ENCODE results near the gene EFL1. TPM values are rescaled to one million over a fixed set of nuclear protein-coding genes. Genes with fewer than 3 reads are reported as not detected.

The EFL1 gene
- total and polyA plus RNA-seq, 2 experiments from 2014 or later: 15.4 to 46.4 TPM

DNA sequence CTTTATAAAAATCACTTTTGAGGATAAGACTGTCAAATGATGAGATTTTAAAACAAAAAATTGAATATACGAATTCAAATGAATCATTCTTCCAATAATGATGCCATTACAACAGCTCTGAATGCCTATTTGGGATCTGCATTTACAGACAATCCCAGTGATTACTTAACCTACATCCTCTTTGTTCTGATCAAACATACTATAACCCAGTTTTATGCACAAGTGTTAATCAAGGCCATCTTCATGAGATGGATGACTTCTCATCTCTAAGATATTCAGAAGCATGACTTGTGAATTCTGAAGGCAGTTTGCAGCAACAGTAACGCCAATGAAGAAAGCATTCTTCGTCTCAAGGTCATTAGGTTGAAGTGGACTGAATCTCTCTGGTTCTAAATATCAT lies 126.4 kb downstream of the EFL1 start:
- H3K4me3 ChIP-seq: no peak overlapping the region
- no peaks in the 10 kb centered on the region for H3K27me3 ChIP-seq (ENCODE audit: insufficient read depth)
- no peak overlapping the region for H3K4me2 ChIP-seq
- Mint-ChIP-seq H3K4me3 (no peak overlapping the region), H3K27me3 (ENCODE audit: insufficient read depth, low read depth, poor library complexity) (no peaks in the 10 kb centered on the region), H3K36me3 (ENCODE audit: low read depth) (peaks cover 7% of the 10 kb centered on the region; the same call in 2 of the 3 replicates), H3K27ac (no peak overlapping the region), H3K9me3 (no peaks in the 10 kb centered on the region), H3K4me1 (peaks cover 4% of the 10 kb centered on the region; the same call in 2 of the 3 replicates)
- TF ChIP-seq, protein P1, sequence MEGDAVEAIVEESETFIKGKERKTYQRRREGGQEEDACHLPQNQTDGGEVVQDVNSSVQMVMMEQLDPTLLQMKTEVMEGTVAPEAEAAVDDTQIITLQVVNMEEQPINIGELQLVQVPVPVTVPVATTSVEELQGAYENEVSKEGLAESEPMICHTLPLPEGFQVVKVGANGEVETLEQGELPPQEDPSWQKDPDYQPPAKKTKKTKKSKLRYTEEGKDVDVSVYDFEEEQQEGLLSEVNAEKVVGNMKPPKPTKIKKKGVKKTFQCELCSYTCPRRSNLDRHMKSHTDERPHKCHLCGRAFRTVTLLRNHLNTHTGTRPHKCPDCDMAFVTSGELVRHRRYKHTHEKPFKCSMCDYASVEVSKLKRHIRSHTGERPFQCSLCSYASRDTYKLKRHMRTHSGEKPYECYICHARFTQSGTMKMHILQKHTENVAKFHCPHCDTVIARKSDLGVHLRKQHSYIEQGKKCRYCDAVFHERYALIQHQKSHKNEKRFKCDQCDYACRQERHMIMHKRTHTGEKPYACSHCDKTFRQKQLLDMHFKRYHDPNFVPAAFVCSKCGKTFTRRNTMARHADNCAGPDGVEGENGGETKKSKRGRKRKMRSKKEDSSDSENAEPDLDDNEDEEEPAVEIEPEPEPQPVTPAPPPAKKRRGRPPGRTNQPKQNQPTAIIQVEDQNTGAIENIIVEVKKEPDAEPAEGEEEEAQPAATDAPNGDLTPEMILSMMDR (conservative IDR thresholded peaks at IDR 0.05; ENCODE audit: low read depth in 2 of 2): no peak
- no peak for TF ChIP-seq ZNF331 (CRISPR knock-in tag; IDR thresholded peaks at IDR 0.05; ENCODE audit: low read depth)
- TF ChIP-seq, protein P2, sequence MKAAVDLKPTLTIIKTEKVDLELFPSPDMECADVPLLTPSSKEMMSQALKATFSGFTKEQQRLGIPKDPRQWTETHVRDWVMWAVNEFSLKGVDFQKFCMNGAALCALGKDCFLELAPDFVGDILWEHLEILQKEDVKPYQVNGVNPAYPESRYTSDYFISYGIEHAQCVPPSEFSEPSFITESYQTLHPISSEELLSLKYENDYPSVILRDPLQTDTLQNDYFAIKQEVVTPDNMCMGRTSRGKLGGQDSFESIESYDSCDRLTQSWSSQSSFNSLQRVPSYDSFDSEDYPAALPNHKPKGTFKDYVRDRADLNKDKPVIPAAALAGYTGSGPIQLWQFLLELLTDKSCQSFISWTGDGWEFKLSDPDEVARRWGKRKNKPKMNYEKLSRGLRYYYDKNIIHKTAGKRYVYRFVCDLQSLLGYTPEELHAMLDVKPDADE (IDR thresholded peaks at IDR 0.05): no peak
- no peak for TF ChIP-seq CREB1 (CRISPR knock-in tag; IDR thresholded peaks at IDR 0.05; ENCODE audit: low read depth)
- TF ChIP-seq, protein P3, sequence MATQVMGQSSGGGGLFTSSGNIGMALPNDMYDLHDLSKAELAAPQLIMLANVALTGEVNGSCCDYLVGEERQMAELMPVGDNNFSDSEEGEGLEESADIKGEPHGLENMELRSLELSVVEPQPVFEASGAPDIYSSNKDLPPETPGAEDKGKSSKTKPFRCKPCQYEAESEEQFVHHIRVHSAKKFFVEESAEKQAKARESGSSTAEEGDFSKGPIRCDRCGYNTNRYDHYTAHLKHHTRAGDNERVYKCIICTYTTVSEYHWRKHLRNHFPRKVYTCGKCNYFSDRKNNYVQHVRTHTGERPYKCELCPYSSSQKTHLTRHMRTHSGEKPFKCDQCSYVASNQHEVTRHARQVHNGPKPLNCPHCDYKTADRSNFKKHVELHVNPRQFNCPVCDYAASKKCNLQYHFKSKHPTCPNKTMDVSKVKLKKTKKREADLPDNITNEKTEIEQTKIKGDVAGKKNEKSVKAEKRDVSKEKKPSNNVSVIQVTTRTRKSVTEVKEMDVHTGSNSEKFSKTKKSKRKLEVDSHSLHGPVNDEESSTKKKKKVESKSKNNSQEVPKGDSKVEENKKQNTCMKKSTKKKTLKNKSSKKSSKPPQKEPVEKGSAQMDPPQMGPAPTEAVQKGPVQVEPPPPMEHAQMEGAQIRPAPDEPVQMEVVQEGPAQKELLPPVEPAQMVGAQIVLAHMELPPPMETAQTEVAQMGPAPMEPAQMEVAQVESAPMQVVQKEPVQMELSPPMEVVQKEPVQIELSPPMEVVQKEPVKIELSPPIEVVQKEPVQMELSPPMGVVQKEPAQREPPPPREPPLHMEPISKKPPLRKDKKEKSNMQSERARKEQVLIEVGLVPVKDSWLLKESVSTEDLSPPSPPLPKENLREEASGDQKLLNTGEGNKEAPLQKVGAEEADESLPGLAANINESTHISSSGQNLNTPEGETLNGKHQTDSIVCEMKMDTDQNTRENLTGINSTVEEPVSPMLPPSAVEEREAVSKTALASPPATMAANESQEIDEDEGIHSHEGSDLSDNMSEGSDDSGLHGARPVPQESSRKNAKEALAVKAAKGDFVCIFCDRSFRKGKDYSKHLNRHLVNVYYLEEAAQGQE (IDR thresholded peaks at IDR 0.05; ENCODE audit: unreplicated experiment): no peak
- TF ChIP-seq EZH2 (IDR thresholded peaks at IDR 0.05; ENCODE audit: low read depth, unreplicated experiment): no peak
- TF ChIP-seq ZNF114 (CRISPR knock-in tag; IDR thresholded peaks at IDR 0.05): no peak
- TF ChIP-seq EZH2phosphoT487 (IDR thresholded peaks at IDR 0.05; ENCODE audit: unreplicated experiment): no peak
- no peak for TF ChIP-seq STAT1 (IDR thresholded peaks at IDR 0.05; ENCODE audit: unreplicated experiment)
- TF ChIP-seq, protein P4, sequence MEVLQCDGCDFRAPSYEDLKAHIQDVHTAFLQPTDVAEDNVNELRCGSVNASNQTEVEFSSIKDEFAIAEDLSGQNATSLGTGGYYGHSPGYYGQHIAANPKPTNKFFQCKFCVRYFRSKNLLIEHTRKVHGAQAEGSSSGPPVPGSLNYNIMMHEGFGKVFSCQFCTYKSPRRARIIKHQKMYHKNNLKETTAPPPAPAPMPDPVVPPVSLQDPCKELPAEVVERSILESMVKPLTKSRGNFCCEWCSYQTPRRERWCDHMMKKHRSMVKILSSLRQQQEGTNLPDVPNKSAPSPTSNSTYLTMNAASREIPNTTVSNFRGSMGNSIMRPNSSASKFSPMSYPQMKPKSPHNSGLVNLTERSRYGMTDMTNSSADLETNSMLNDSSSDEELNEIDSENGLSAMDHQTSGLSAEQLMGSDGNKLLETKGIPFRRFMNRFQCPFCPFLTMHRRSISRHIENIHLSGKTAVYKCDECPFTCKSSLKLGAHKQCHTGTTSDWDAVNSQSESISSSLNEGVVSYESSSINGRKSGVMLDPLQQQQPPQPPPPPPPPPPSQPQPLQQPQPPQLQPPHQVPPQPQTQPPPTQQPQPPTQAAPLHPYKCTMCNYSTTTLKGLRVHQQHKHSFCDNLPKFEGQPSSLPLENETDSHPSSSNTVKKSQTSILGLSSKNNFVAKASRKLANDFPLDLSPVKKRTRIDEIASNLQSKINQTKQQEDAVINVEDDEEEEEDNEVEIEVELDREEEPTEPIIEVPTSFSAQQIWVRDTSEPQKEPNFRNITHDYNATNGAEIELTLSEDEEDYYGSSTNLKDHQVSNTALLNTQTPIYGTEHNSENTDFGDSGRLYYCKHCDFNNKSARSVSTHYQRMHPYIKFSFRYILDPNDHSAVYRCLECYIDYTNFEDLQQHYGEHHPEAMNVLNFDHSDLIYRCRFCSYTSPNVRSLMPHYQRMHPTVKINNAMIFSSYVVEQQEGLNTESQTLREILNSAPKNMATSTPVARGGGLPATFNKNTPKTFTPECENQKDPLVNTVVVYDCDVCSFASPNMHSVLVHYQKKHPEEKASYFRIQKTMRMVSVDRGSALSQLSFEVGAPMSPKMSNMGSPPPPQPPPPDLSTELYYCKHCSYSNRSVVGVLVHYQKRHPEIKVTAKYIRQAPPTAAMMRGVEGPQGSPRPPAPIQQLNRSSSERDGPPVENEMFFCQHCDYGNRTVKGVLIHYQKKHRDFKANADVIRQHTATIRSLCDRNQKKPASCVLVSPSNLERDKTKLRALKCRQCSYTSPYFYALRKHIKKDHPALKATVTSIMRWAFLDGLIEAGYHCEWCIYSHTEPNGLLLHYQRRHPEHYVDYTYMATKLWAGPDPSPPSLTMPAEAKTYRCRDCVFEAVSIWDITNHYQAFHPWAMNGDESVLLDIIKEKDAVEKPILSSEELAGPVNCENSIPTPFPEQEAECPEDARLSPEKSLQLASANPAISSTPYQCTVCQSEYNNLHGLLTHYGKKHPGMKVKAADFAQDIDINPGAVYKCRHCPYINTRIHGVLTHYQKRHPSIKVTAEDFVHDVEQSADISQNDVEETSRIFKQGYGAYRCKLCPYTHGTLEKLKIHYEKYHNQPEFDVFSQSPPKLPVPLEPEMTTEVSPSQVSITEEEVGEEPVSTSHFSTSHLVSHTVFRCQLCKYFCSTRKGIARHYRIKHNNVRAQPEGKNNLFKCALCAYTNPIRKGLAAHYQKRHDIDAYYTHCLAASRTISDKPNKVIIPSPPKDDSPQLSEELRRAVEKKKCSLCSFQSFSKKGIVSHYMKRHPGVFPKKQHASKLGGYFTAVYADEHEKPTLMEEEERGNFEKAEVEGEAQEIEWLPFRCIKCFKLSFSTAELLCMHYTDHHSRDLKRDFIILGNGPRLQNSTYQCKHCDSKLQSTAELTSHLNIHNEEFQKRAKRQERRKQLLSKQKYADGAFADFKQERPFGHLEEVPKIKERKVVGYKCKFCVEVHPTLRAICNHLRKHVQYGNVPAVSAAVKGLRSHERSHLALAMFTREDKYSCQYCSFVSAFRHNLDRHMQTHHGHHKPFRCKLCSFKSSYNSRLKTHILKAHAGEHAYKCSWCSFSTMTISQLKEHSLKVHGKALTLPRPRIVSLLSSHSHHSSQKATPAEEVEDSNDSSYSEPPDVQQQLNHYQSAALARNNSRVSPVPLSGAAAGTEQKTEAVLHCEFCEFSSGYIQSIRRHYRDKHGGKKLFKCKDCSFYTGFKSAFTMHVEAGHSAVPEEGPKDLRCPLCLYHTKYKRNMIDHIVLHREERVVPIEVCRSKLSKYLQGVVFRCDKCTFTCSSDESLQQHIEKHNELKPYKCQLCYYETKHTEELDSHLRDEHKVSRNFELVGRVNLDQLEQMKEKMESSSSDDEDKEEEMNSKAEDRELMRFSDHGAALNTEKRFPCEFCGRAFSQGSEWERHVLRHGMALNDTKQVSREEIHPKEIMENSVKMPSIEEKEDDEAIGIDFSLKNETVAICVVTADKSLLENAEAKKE (CRISPR knock-in tag; IDR thresholded peaks at IDR 0.05): no peak
- TF ChIP-seq NANOG (IDR thresholded peaks at IDR 0.05; ENCODE audit: borderline replicate concordance): no peak
- TF ChIP-seq POLR2AphosphoS5 (IDR thresholded peaks at IDR 0.05; ENCODE audit: low read depth): no peak
- no peak for TF ChIP-seq JUNB (IDR thresholded peaks at IDR 0.05; ENCODE audit: unreplicated experiment)
- no peaks in the 10 kb centered on the region for H3K4me1 ChIP-seq (ENCODE audit: insufficient read depth)
- H3K79me2 ChIP-seq (replicated peaks; ENCODE audit: insufficient read depth): no peaks in the 10 kb centered on the region
- H3K27ac ChIP-seq (ENCODE audit: low read depth): no peak overlapping the region
- no peak for DNase-seq (ENCODE audit: low spot score)
- peaks cover 15% of the 10 kb centered on the region for H3K36me3 ChIP-seq (ENCODE audit: insufficient read depth)
- H4K20me1 ChIP-seq (replicated peaks; ENCODE audit: insufficient read depth): no peaks in the 10 kb centered on the region; the same call in 1 of the 2 replicates
- no peak for ATAC-seq
- no peak overlapping the region for H2AFZ ChIP-seq
- no peaks in the 10 kb centered on the region; the same call in 1 of the 2 replicates for H3F3A ChIP-seq (replicated peaks; ENCODE audit: low read depth)
- H3K9me2 ChIP-seq (ENCODE audit: insufficient read depth): no peaks in the 10 kb centered on the region

All from GM23338 (cell line).